Lower leg skin (tissue), 3 donors: ENCODE data around the gene HAPLN1.

Source experiments
- POLR2A ChIP-seq, 2 donors: fragments of 450-650 bp; IDR thresholded peaks; one replicate each; pipeline ENCODE4 v1.6.1; 2016 to 2017; ENCODE audit warnings: antibody characterized with exemption in 2 of 2, mild to moderate bottlenecking in 1 of 2, moderate library complexity in 1 of 2
- TF ChIP-seq, protein P1 (sequence below), 3 donors: fragments of 450-650 bp; IDR thresholded peaks; one replicate each; pipeline ENCODE4 v1.5.1; 2016; ENCODE audit warnings: antibody characterized with exemption in 3 of 3, mild to moderate bottlenecking in 3 of 3, moderate library complexity in 2 of 3

- no peak for TF ChIP-seq POLR2A (IDR thresholded peaks at IDR 0.05)
- TF ChIP-seq, protein P1, sequence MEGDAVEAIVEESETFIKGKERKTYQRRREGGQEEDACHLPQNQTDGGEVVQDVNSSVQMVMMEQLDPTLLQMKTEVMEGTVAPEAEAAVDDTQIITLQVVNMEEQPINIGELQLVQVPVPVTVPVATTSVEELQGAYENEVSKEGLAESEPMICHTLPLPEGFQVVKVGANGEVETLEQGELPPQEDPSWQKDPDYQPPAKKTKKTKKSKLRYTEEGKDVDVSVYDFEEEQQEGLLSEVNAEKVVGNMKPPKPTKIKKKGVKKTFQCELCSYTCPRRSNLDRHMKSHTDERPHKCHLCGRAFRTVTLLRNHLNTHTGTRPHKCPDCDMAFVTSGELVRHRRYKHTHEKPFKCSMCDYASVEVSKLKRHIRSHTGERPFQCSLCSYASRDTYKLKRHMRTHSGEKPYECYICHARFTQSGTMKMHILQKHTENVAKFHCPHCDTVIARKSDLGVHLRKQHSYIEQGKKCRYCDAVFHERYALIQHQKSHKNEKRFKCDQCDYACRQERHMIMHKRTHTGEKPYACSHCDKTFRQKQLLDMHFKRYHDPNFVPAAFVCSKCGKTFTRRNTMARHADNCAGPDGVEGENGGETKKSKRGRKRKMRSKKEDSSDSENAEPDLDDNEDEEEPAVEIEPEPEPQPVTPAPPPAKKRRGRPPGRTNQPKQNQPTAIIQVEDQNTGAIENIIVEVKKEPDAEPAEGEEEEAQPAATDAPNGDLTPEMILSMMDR (IDR thresholded peaks at IDR 0.05), result no peak
Observed at GRCh38 chr5:83608122-83608521, 112.5 kb downstream of the HAPLN1 start.
